GM21576 (cell line): ENCODE measurements around the gene CLEC2L.

Source experiments
- ATAC-seq: cut with Tn5 transposase; IDR thresholded peaks from one replicate; pipeline ENCODE4 v1.9.1; 2021; ENCODE audit warnings: mild to moderate bottlenecking, moderate library complexity; ENCODE audit not compliant: unreplicated experiment

The CLEC2L gene

DNA sequence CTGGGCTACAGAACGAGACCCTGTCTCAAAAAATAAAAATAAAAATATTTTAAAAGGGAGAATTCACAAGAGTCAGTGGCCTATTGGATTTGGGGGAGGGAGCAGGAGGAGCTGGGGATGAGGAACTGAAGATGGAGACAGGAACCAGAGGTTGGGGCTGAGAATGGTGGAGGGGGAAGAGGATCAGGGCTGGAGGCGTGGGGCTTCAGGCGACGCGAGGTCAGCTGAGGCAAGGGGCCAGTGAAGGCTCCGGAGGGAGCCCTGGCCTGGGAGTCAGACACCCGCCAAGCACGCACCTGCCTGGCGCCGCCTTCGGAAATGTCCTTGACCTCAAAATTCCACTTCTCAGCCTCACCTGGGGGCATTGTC, 671 bp upstream of the CLEC2L start:
- ATAC-seq: no peak

DNA sequence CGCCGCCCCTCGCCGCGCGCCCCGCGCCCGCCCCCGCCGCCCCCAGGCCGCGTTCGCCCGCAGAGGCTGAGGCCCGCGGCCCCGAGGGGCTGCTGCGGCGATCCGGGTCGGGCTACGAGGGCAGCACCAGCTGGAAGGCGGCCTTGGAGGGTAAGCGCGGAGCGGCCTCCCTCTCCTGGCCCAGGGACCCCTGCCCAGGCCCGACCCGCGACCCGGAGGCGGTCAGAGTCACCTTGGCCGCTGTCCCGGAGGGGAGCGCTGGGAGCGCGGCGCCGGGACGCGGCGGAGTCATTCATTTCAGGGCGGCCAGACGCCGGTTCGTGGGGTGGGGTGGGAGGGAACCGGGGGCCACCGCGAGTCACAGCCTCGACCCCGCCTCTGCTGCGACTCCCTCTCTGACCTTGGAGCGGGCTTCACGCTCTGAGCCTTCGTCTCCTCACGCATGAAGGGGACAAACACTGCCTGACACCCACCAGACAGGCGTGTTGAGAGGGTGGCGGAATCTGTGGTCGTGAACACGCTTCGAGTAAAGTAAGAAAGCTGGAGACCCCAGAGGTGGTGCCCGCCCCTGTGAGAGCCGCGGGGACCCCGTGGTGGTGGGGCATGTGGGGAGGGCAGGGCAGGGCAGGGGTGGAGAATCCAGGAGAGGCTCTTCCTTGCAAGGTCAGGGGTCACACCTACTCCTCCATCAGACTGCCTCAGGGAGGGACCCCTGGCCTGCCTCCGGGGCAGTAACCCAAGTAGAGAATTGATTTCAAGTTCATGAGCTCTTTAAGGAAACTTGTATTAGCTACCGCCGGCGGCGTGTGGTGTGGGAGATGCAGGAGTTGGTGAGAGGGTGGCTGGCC, 707 bp downstream of the CLEC2L start:
- ATAC-seq: no peak

DNA sequence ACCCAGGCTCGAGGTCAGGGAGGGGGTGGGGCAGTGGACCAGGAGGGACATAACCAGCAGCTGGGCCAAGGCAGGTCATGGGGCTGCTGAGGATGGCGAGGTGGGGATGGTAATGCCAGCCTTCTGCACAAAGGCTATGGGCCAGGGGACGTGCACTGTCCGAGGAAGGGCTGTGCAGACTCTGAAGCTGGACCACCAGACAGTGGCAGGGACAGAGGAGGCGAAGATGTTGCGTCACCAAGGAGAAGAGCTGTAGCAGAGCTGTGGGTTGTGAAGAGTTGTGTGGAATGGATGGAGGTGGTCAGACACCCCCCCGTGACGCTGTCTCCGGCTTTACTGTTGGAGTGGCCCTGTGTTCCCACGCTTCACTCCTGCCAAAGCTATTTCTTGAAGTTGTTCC, 1.8 kb downstream of the CLEC2L start:
- ATAC-seq: no peak

DNA sequence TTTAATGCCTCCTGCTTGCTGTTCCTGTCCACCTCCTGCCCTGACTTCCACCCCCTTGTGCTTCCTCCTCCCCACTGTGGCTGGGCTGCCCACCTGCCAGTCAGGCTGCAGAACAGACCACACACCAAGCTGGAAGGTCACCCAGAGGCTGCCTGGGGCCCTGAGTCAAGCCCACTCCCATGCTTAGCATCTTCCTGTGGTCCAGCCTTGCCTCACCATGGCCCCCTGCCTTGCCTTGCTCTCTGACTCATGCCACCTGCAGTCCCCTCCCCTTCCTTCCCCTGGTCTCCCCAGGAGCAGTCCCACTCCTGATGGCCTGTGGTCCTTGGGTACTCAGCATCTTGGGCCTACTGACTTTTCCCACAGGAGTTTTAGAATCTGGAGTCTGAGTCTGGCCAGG, 2.3 kb downstream of the CLEC2L start:
- ATAC-seq: no peak

DNA sequence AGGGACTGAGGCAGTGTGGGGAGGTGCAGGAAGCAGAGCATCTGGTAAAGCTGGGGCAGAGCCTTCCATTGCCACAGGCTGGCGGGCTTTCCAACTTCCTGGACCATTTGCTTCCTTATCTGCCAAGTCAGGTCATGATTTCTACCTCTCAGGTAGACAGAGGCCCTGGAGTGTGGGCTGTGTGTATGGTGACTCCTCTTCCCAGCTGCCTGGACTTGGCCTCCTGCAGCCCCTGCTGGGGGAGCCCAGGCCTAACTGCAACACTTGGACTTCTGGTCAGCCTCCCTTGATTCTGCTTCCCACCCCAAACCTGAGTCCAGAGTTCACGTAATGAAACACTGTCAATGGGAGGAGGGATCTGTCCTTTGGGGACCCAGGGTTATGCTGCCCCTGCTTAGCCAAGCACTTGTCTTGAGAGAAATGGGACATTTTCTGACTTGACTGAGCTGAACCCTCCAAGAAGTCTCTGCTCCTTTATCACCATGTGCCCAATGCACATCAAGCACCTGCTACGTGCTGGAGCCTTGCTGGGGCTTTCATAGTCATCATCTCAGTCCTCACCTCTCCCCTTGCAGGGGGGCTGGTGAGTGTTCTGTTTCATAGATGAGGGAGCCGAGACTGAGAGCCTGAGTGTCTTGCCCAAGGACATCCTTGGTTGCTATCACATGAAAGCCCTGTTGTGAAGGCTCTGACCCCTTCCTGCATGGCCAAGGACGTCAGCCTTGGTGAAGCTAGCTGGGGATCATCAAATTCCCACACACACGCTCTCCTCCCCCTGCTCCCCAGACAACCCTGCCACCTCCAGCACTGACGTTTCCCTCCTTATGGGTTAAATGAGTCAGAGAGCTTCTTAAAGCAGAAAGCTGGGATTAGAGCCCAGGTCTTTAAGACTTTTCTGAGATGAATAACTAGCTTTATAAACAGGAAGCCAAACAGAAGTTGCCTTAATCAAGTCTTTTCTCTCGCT, 3.4 kb downstream of the CLEC2L start:
- no peak for ATAC-seq

DNA sequence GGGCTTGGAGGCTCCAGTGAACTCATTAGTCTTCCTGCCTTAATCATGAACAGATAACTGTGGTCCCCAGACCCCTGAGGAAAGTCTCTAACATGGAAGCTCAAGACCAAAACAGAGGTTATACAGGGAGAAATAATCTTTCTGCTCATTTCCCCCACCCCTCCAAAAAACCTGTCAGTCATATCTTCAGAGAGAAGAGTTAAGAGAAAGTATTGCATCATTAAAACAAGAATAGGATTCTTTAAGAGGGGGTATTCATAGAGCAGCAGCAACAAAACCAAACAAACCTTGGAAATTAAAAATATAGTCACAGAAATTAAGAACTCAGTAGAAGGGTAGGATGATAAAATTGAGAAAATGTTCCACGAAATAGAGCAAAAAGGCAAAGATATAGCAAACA, 7.6 kb downstream of the CLEC2L start:
- ATAC-seq: no peak

DNA sequence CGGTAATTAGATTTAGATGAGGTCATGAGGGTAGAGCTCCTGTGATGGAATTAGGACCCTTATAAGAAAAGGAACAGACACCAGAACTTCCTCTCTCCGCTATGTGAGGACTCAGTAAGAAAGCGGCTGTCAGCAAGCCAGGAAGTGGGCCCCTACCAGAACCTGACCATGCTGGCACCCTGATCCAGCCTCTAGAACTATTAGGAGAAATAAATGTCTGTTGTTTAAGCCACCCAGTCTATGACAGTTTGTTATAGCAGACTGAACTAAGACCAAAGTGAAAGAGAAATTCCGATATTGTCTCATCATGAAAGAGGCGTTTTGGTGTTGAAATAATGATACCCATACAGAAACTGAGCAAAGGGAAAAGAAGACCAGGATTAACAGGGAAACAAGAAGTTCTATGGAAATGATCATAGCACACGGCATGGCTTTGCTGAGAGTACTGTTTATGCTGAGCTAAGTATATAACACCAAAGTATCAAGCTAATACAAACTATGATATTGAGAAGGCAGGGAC, 9.2 kb downstream of the CLEC2L start:
- ATAC-seq: no peak

DNA sequence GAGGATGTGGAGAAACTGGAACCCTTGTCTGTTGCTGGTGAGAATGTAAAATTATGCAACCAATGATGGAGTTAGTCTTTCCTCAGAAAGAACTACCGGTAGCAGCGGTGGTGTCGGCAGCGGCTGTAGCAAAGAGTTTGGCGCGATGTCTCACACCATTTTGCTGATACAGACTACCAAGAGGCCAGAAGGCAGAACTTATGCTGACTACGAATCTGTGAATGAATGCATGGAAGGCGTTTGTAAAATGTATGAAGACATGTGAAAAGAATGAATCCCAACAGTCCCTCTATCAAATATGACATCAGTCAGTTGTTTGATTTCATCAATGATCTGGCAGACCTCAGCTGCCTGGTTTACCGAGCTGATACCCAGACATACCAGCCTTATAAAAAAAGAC, 10.6 kb downstream of the CLEC2L start:
- no peak for ATAC-seq

DNA sequence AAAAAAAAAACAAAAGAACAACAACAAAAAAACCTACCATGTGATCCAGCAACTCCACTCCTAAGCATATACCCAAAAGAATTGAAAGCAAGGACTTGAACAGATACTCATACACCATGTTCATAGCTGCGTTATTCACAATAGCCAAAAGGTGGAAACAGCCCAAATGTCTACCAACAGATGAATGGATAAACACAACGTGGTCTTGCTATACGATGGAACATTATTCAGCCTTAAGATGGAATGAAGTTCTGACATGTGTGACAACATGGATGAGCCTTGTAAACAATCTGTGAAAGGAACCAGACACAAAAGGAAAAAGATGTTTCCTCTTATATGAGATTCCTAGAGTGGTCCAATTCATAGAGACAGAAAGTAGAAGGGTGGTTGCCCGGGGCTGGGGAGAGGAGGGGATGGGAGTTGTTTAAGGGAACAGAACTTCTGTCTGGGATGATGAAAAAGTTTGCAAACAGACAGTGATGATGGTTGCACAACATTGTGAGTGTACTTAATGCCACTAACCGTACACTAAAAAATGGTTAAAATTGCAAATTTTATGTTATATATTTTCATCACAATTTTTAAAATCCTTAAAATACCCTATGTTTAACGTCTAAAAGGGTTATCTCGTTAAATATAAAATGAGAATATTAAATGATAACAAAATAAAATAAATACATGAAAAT, 11.6 kb downstream of the CLEC2L start:
- ATAC-seq: no peak

DNA sequence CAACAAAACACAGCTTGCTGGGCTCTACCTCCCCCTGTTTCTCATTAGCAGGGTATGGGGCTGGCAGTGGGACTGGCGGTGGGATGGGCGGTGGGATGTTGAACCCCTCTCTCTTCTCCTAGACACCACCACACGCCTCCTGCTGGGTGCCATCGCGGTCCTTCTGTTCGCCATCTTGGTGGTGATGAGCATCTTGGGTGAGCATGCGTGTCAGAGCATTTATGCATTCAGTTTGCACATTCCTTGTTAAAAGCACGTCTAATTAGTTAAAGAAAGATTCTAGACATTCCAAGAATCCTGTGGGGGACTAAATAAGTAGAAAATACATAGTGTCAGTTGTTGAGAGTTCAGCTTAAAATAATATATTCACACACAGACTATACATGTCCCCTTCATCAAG, 12.7 kb downstream of the CLEC2L start:
- ATAC-seq: no peak

DNA sequence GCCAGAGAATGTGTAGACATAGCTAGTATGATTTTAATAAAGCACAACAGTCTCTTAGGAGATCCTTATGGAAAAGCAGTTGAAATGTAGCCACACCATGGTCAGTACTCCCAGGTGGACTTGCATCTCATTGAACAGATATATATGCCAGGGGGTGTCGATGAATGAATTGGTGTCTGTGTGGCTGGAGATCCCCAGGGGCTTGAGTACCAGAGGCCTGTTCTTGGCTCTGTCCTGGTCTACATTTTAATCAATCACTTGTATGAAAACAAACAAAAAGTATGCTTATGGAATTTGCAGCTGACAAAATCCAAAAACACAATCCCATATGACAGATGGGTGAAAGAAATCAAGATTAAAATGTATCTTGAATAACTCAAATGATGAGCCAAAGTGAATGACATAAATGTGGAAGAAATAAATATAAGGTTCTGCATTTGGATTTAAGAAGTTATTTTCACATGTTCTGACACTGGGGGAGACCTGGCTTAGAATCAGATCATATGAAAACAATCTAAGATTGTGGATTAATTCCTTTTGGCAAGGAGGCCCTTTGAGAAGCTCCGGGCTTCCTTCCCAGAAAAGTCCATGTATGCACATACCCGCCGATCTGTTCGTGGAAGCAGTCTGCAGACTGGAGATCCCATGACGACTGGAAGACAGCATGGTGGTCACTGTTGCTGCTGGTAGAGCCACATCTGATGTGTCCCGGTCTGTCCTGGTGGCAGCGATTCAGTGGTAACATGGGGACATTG, 15.6 kb downstream of the CLEC2L start:
- no peak for ATAC-seq

DNA sequence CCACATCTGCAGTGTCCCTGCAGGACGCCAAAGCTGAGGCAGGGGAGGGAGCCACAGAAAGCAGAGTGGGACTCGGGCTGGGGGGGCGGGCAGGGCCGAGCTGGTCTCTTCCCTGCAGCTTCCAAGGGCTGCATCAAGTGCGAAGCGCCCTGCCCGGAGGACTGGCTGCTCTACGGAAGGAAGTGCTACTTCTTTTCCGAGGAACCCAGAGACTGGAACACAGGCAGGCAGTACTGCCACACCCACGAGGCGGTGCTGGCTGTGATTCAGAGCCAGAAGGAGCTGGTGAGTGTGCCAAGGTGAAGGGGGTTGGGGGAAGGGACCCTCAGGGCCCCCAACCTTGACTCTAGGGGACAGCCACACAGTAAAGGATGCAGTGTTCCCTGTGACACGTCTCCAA, 16.7 kb downstream of the CLEC2L start:
- no peak for ATAC-seq

DNA sequence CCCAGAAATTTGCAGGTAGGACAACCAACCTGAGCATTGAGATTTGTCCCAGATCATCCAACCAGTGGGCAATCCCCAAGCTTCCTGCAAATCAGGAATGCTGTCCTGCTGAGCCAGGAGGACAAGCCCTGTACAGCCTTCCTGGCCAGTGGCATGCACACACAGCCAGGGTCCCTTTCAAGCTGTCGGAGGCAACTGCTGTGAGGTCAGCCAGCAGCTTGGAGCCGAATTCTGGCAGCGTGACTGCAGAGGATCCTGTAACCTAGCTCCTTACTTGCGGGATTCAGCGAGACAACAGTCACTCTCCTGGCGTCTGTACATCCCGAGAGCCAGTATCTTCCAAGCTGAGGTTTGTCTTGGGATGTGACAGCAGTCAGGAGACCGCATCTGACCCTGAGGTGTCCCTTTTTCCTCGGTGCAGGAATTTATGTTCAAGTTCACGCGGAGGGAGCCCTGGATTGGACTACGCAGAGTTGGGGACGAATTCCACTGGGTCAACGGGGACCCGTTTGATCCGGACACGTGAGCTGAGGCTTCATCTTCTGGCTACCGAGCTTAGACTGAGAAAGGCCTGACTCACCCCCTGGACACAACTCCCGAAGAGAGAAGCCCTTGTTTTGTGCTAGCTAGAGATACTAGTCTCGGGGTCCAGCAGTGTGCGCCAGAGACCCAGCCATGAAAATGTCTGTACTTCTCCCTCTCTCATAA, 18.3 kb downstream of the CLEC2L start:
- ATAC-seq: no peak

DNA sequence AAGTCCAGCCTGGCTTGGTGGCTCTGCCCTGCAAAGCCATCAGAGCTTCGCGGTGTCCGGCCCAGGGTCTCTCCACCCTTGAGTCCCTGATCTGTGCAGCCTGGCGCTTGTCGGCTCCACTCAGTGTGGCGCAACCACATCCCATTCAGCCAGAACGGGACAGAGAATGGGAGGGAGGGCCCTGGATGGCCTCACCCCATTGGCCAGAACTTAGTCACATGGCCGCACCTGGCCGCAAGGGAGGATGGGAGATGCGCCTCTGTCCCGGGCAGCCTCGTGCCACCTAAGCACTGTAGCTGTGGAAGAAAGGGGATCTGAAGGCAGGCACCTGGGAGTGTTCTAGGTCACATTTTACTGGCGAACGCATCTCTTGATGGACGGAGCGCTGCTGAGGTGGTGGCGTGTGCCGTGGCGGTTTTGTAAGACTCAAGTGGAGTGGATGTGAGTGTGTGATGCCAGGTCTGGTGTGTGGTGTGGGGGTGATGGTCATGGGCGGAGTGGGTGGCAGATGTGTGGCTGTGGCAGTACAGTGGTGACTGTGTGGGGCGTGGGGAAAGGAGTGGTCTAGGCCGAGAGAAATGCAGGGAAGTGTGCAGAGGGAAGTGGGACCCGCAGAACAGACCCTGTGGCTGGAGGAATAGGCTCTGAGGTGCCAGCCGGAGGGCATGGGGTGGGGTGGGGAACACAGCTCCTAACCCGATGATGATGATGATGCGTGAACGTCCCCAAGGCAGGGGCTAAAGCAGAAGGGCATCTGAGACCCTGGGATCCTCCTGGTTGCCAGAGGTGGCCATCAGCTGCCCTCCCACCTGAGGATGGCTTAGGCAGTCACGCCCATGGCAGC, 19.0 kb downstream of the CLEC2L start:
- no peak for ATAC-seq

DNA sequence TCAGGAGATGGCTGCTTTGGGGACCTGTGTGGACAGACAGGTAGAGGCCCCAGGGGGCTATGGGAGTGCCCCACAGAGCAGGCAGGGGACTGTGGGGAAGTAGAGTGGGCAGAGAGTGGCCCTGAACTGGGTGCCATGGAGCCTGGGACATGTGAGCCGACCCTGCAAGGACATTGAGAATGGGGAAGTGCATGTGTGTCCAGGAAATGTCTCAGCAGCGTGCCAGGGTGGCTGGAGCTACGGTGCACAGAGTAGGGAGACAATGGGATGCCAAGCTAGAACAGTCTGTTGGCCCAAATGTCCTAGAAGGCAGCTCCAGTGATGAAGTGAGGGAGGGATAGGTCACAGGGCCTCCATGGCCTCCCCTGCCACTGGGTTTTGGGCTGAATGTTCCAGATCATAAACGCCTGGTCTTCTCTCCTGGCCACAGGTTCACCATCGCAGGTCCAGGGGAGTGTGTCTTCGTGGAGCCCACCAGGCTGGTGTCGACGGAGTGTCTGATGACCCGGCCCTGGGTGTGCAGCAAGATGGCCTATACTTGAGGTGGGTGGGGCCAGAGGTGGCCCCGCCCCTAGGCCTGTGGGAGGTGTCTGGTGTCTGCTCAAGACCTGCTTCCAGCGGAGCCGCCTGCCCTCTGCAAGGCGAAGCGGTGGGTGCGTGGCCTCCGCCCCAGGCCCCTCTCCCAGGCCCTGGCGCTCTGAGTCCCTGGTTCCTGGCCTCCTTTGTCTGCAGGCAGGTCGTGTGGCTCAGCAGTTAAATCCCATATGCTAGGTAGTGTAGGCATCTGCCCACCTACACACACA, 20.5 kb downstream of the CLEC2L start:
- no peak for ATAC-seq

DNA sequence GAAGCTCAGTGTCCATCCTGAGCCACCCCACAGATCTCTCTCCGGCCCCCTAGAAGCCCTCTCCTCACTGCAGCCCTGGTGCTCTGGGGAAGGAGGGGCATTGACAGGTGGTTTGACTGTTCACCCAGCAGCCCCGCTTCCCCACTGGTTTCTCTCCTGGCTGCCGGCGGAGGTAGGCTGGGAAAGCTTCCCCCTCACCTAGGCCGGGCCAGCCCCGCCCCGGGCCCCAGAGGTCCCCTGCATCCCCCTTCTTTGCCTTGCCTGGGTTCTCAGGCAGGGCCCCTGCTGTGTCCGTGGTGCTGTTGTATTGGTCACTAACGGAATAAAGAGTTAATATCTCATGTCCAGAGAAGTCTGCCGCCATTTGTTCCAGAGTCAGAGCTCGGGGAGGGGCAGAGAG, 21.2 kb downstream of the CLEC2L start:
- ATAC-seq: no peak

DNA sequence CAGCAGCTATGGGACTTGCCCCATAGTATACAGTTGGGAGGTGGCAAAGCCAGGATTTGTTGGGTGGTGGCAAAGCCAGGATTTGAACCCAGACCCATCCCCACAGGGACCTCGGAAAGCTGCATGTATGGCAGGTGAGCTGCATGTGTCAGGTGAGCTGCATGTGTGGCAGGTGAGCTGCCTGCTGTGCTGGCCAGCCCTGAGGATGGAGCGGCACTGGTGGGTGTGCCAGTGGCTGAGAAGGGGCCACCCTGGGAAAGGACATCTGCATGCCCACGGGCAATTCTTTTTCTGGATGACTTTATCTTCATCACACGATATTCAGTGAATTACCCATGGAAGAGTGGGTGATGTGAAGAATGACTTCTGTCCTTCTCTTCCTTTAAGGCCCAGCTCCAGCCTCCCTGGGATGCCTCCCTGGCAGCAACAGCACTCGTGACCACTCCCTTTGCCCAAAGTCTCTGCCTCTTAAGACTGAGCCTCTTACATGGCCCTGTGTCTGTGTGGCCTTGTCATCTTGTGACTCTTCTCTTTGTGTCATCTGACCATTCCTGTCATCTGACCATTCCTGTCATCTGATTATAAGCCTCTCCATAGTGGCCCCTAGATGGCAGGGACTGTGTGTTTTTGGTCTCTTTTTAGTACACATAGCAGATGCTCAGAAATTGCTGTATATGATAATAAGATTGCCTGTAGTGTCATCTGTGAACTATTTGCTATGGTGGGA, 25.0 kb downstream of the CLEC2L start:
- ATAC-seq: no peak
